HG03108 (cell line): Measurements from ENCODE around the gene DLX3.

ENCODE experiments used
- ATAC-seq: cut with Tn5 transposase; IDR thresholded peaks from one replicate; pipeline ENCODE4 v1.9.1; 2021; ENCODE audit warnings: moderate library complexity; ENCODE audit not compliant: unreplicated experiment

Gene DLX3

GRCh38 chr17:49959183-49959935 lies 35.7 kb downstream of the DLX3 start:
- no peak for ATAC-seq

DNA sequence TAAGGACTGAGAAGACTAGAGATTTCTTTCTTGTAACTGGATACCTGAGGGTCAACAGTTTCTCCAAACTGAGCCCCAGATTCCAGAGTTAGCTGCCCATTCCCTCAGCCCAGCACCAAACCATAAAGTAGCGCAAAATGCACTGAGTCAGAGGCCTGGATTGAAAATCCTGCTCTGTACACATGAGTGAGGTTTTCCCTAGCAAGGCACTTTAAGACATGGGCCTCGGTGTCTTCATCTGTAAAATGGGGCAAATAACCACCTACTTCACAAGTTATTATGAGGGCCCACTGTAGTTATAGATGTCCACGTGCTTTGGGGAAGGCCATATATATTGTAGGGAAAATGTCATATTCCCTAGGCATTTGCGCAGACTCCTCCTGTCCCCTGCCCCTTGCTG lies 36.3 kb downstream of the DLX3 start:
- ATAC-seq: no peak

DNA sequence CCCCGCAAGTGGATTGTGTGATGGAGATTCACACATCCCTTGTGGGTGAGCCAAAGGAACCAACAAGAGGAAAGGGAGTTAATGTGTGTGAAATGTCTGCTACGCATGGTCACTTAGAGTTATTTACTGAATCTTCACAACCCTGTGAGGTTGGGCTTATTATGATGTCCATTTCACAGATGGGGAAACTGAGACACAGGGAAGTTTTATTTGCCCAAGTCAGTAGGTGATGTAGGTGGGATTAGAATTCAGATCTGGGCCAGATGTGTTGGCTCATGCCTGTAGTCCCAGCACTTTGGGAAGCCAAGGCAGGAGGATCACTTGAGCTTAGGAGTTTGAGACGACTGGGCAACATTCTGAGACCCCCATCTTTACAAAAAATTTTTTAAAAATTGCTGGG lies 37.7 kb downstream of the DLX3 start:
- no peak for ATAC-seq

- no peak for ATAC-seq
These were observed 38.2 kb downstream of the DLX3 start for GRCh38 chr17:49956780-49957179.

- no peak for ATAC-seq
These were observed 39.9 kb downstream of the DLX3 start for GRCh38 chr17:49955157-49955556.

DNA sequence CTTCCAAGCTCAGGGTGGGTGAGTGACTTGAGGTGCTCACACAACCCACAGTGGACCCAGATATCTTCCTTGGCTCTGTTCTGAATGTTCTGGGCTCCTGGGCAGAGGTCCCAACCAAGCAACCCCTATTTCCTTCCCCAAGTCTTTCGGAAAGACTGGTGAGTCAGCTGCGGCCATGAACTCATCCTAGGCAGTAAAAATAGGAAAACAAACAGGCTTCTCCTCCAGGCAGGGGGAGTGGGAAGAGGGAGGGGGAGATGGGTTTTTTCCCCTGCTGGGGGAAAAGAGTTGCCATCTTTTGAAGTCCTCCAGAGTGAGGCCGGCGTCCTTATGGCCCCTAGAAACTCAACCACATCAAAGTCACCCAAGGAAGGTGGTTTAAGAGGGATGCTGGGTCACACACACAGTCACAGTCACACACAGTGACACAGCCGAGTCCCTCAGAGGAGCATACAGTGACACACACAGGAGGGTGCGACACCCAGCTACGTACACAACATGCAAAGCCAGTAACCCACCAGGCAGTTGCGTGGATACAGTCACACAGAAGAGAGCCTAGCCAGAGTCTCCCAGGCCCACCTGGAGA lies 42.0 kb downstream of the DLX3 start:
- no peak for ATAC-seq

GRCh38 chr17:49952209-49952911 lies 42.7 kb downstream of the DLX3 start:
- no peak for ATAC-seq

- ATAC-seq: no peak
These were observed 43.5 kb downstream of the DLX3 start for GRCh38 chr17:49951362-49952082.

GRCh38 chr17:49949634-49950033 lies 45.4 kb downstream of the DLX3 start:
- ATAC-seq: no peak

DNA sequence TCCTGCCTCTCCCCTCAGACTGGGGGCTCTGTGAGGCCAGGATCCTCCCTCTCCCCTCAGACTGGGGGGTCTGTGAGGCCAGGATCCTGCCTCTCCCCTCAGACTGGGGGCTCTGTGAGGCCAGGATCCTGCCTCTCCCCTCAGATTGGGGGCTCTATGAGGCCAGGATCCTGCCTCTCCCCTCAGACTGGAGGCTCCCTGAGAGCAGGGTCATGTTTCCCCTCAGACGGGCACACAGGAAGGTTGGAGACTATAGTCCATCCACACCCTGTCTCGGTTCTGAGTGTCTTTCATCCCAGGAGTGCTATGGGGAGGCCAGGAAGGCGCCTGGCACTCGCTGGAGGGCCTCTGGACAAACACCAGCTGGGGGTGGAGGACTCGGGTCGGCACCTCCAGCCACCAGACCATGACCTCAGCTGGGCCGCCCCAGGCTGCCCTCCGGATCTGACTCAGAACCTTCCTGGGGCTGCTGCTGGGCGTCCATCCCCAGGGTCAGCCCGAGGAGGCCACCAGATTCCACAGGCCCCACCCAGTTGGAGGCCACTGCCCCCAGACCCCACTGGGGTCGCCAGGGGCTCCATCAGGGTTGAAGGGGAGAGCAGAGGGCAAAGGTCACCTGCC lies 48.0 kb downstream of the DLX3 start:
- ATAC-seq: no peak

DNA sequence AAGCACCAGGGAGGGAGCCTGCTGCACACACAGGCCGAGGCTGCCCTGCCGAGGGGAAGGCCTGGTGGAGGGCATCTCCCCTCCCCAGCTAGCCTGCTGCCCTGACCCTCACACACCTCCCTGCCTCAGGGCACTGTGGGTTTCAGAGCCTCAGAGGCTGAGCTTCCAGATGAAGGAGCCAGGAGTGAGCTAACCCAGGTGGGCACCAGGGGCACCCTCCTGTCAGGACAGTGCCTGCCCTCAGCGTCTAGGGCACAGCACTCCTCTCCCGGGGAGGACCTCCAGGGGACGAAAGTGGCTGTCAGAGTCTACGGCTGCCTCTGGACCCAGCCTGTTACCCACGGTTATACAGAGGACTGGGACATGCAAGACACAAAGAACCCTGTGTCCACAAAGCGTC lies 48.8 kb downstream of the DLX3 start:
- no peak for ATAC-seq

- ATAC-seq: no peak
These were observed 50.7 kb downstream of the DLX3 start for GRCh38 chr17:49944273-49944870.

DNA sequence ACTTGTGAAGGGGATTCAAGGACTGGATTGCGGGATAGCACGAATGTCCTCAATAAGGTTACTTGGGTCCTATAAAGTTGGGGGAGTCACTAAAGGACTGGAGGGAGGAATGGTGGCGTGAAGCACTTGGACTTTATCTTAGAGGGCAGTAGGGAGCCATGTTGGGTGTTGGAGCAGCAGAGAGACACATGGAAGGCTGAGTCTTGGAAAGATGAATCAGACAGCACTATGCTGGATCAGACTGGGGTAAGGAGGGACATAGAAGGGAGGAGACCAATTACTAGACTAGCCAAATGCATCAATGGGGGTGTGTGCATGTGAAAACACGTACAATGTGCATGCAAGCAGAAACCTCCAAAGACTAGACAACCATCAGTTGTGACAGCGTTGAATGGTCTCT lies 52.1 kb downstream of the DLX3 start:
- ATAC-seq: no peak

DNA sequence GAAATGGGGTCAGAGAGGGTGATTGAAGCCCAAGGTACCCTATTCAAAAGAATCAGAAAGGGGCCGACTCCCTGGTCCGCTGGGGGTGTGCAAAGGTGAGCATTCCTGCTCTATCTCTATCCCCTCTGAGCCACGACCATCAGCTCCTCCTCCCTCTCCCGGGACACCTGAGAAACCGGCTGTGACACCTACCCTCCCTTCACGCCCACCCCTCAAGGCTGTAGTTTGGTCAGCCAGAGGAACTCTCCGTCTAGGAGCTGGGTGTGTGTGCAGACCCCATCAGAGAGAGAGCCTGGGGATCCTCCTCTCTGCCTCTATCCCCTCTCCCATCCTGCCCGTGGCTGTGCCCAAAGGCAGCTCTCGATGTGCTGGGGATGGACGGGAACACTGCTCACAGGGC lies 53.6 kb downstream of the DLX3 start:
- no peak for ATAC-seq
